ENCODE results near the gene CCNDBP1.

Gene CCNDBP1

GRCh38 chr15:43237842-43238470, 52.8 kb downstream of the CCNDBP1 start:
- in situ Hi-C loops (cut with HindIII; ENCODE audit: low pct_ligation_motif_present, low sequenced_read_pairs) = no loop called here
- H3K4me3 ChIP-seq (ENCODE audit: low read depth, low read length) = no peak overlapping the region
- DNase-seq = no peak
- no peak for TF ChIP-seq CTCF (IDR thresholded peaks at IDR 0.05; ENCODE audit: low read depth, low read length, missing control alignments)
- H3K27ac ChIP-seq = no peak overlapping the region
- no peaks in the 10 kb centered on the region for H3K36me3 ChIP-seq (replicated peaks)
- H3K27me3 ChIP-seq (replicated peaks) = peaks cover 19% of the 10 kb centered on the region

- Histone ChIP-seq H3K27me3 (replicated peaks) (peaks cover 18% of the 10 kb centered on the region), H3K27ac (no peak overlapping the region), H3K36me3 (replicated peaks) (no peaks in the 10 kb centered on the region), H3K4me3 (ENCODE audit: low read depth, low read length) (no peak overlapping the region)
- no peak for DNase-seq
- in situ Hi-C loops (cut with HindIII; ENCODE audit: low pct_ligation_motif_present, low sequenced_read_pairs) = no loop called here
- TF ChIP-seq CTCF (IDR thresholded peaks at IDR 0.05; ENCODE audit: low read depth, low read length, missing control alignments) = no peak
Observed at GRCh38 chr15:43238671-43239131, 53.5 kb downstream of the CCNDBP1 start.

- peaks cover 22% of the 10 kb centered on the region for H3K27me3 ChIP-seq (replicated peaks)
- in situ Hi-C loops (cut with HindIII; ENCODE audit: low pct_ligation_motif_present, low sequenced_read_pairs) = no loop called here
- no peak overlapping the region for H3K4me3 ChIP-seq (ENCODE audit: low read depth, low read length)
- DNase-seq = no peak
- no peak for TF ChIP-seq CTCF (IDR thresholded peaks at IDR 0.05; ENCODE audit: low read depth, low read length, missing control alignments)
- H3K36me3 ChIP-seq (replicated peaks) = no peaks in the 10 kb centered on the region
- no peak overlapping the region for H3K27ac ChIP-seq
Observed at GRCh38 chr15:43239732-43240491, 54.7 kb downstream of the CCNDBP1 start.

- peaks cover 17% of the 10 kb centered on the region for H3K27me3 ChIP-seq (replicated peaks)
Observed at GRCh38 chr15:43241100-43241499, 55.9 kb downstream of the CCNDBP1 start.

GRCh38 chr15:43242616-43243015, 57.4 kb downstream of the CCNDBP1 start:
- H3K36me3 ChIP-seq (replicated peaks) = no peaks in the 10 kb centered on the region
- no peak for TF ChIP-seq CTCF (IDR thresholded peaks at IDR 0.05; ENCODE audit: low read depth, low read length, missing control alignments)
- in situ Hi-C loops (cut with HindIII; ENCODE audit: low pct_ligation_motif_present, low sequenced_read_pairs) = no loop called here
- H3K4me3 ChIP-seq (ENCODE audit: low read depth, low read length) = no peak overlapping the region
- DNase-seq = no peak
- no peak overlapping the region for H3K27ac ChIP-seq
- H3K27me3 ChIP-seq (replicated peaks) = peaks cover 17% of the 10 kb centered on the region

More at GRCh38 chr15:43241100-43241499, 55.9 kb downstream of the CCNDBP1 start:
- no peak overlapping the region for H3K4me3 ChIP-seq (ENCODE audit: low read depth, low read length)
- in situ Hi-C loops (cut with HindIII; ENCODE audit: low pct_ligation_motif_present, low sequenced_read_pairs) = no loop called here
- no peak overlapping the region for H3K27ac ChIP-seq
- no peaks in the 10 kb centered on the region for H3K36me3 ChIP-seq (replicated peaks)
- no peak for TF ChIP-seq CTCF (IDR thresholded peaks at IDR 0.05; ENCODE audit: low read depth, low read length, missing control alignments)
- no peak for DNase-seq
